MCF 10A (cell line): ENCODE results near the gene POC1B. TPM values are rescaled to one million over a fixed set of nuclear protein-coding genes. Genes with fewer than 3 reads are reported as not detected.
A peak's percentile ranks its signal among the peaks of the same experiment; 100 is the strongest.

Source experiments
- BruUV-seq: library from RNA; stranded (reverse); fragments of 400-500 nt; replicated peaks from 2 replicates; lab custom pipeline; 2021; lab: Mats Ljungman, UMichigan
- CTCF ChIA-PET: fragments of 300-600 bp; sonication (Branson Sonifier 250); formaldehyde crosslinking; extraction: SDS; loops from one replicate; lab custom pipeline; 2021; ENCODE audit warnings: antibody characterized with exemption, inconsistent platforms; lab: Yijun Ruan, JAX
- POLR2A ChIA-PET: fragments of 300-600, 350-650 bp; sonication (Branson Sonifier 250); formaldehyde crosslinking; extraction: SDS; loops from one replicate; lab custom pipeline; 2020; ENCODE audit warnings: antibody characterized with exemption, inconsistent platforms; lab: Yijun Ruan, JAX
- DNase-seq: peaks from one replicate; pipeline ENCODE4 v3.0.0-alpha.2; 2018; ENCODE audit not compliant: unreplicated experiment
- H3K27ac Mint-ChIP-seq: one replicate; pipeline ENCODE4 v1.8.0; 2022; ENCODE audit warnings: mild to moderate bottlenecking, low read depth, mixed read lengths; ENCODE audit not compliant: unreplicated experiment
- H3K27me3 Mint-ChIP-seq: one replicate; pipeline ENCODE4 v1.8.0; 2022; ENCODE audit warnings: mixed read lengths; ENCODE audit not compliant: insufficient read depth, unreplicated experiment
- H3K36me3 Mint-ChIP-seq: one replicate; pipeline ENCODE4 v1.8.0; 2022; ENCODE audit warnings: mild to moderate bottlenecking, moderate library complexity, mixed read lengths; ENCODE audit not compliant: insufficient read depth, unreplicated experiment
- H3K4me1 Mint-ChIP-seq: one replicate; pipeline ENCODE4 v1.8.0; 2022; ENCODE audit warnings: mixed read lengths; ENCODE audit not compliant: insufficient read depth, unreplicated experiment
- H3K4me3 Mint-ChIP-seq: one replicate; pipeline ENCODE4 v1.8.0; 2022; ENCODE audit warnings: mild to moderate bottlenecking, moderate library complexity, mixed read lengths; ENCODE audit not compliant: unreplicated experiment
- H3K9me3 Mint-ChIP-seq: one replicate; pipeline ENCODE4 v1.8.0; 2022; ENCODE audit warnings: mixed read lengths; ENCODE audit not compliant: unreplicated experiment
- CTCF ChIP-seq: fragments of 200-600 bp; IDR thresholded peaks from one replicate; pipeline ENCODE4 v1.8.0; 2022; ENCODE audit warnings: antibody characterized with exemption, mild to moderate bottlenecking; ENCODE audit not compliant: unreplicated experiment
- intact Hi-C: fragments of 100-400 bp; cut with micrococcal nuclease; formaldehyde crosslinking; loops from 2 replicates; pipeline ENCODE4 v1.14.1; 2022
- total RNA-seq: library from RNA; stranded (reverse); gene quantifications from 2 replicates; pipeline ENCODE4 v1.2.3, GENCODE V29; 2022

Gene POC1B
- total RNA-seq, 1 experiment from 2014 or later, result 14.8 TPM

GRCh38 chr12:89537389-89537788 is 11.5 kb upstream of the POC1B start:
- H3K9me3 Mint-ChIP-seq, result no peaks in the 10 kb centered on the region
- no peak for DNase-seq
- H3K4me3 Mint-ChIP-seq, result no peak overlapping the region
- H3K27ac Mint-ChIP-seq, result no peak overlapping the region
- BruUV-seq, result no TSS peak
- ChIA-PET POLR2A (no interaction called here), CTCF (interaction anchor here (0.6 kb wide), 1 partner anchor 70 kb away, joined by 3 read pairs; no protein-coding TSS in a partner anchor)
- H3K36me3 Mint-ChIP-seq, result no peaks in the 10 kb centered on the region
- H3K27me3 Mint-ChIP-seq, result no peaks in the 10 kb centered on the region
- no peak for TF ChIP-seq CTCF
- intact Hi-C loops, result no loop called here
- H3K4me1 Mint-ChIP-seq, result peaks cover 5% of the 10 kb centered on the region

GRCh38 chr12:89529738-89530137 is 3.9 kb upstream of the POC1B start:
- no TSS peak for BruUV-seq
- CTCF ChIA-PET, result interaction anchor here (0.7 to 2.0 kb wide), 11 partner anchors 10 to 724 kb away, joined by 3 to 12 read pairs (median 6); no protein-coding TSS in a partner anchor
- Mint-ChIP-seq H3K4me1 (no peaks in the 10 kb centered on the region), H3K4me3 (no peak overlapping the region), H3K9me3 (no peaks in the 10 kb centered on the region), H3K27me3 (no peaks in the 10 kb centered on the region), H3K27ac (no peak overlapping the region), H3K36me3 (no peaks in the 10 kb centered on the region)
- POLR2A ChIA-PET, result interaction anchor here (0.7 kb wide), 1 partner anchor 176 kb away, joined by 3 read pairs; no protein-coding TSS in a partner anchor
- peak; percentile 54 for DNase-seq
- intact Hi-C loops, result loop anchor here (1.0 to 10.0 kb wide), 4 partner anchors 59 to 1385 kb away; partner anchors contain the start of genes CEP290 and TMTC3
- TF ChIP-seq CTCF, result peak; percentile 72

- Mint-ChIP-seq H3K4me1 (peaks cover 6% of the 10 kb centered on the region), H3K27ac (peak overlapping the region; percentile 39), H3K27me3 (no peaks in the 10 kb centered on the region), H3K36me3 (no peaks in the 10 kb centered on the region), H3K9me3 (no peaks in the 10 kb centered on the region), H3K4me3 (no peak overlapping the region)
- no peak for TF ChIP-seq CTCF
- DNase-seq, result no peak
- ChIA-PET CTCF (interaction anchor here (0.6 to 7.9 kb wide), 9 partner anchors 11 to 1372 kb away, joined by 3 to 81 read pairs (median 4); no protein-coding TSS in a partner anchor), POLR2A (no interaction called here)
- intact Hi-C loops, result loop anchor here (10.0 kb wide), 1 partner anchor 1384 kb away; the partner anchor contains the start of genes CEP290 and TMTC3
- BruUV-seq, result no TSS peak
Observed at GRCh38 chr12:89528434-89528833, 2.6 kb upstream of the POC1B start.

GRCh38 chr12:89525305-89525823 is 483 bp downstream of the POC1B start:
- no TSS peak for BruUV-seq
- peaks cover 29% of the 10 kb centered on the region for H3K4me1 Mint-ChIP-seq
- ChIA-PET CTCF (interaction anchor here (0.6 to 7.9 kb wide), 17 partner anchors 14 to 661 kb away, joined by 3 to 81 read pairs (median 4); partner anchors contain the start of gene DUSP6), POLR2A (interaction anchor here (0.6 to 3.5 kb wide), 14 partner anchors 12 to 1416 kb away, joined by 3 to 19 read pairs (median 3); partner anchors contain the start of gene DUSP6)
- peak; percentile 33 for DNase-seq
- H3K36me3 Mint-ChIP-seq, result peaks cover 7% of the 10 kb centered on the region
- H3K27ac Mint-ChIP-seq, result peak overlapping the region; percentile 79
- H3K9me3 Mint-ChIP-seq, result no peaks in the 10 kb centered on the region
- H3K4me3 Mint-ChIP-seq, result peak overlapping the region; percentile 99
- intact Hi-C loops, result loop anchor here (10.0 kb wide), 1 partner anchor 1381 kb away; the partner anchor contains the start of genes CEP290 and TMTC3
- TF ChIP-seq CTCF, result no peak
- no peaks in the 10 kb centered on the region for H3K27me3 Mint-ChIP-seq
